ENCODE measurements around the gene FGFRL1. TPM values are rescaled to one million over a fixed set of nuclear protein-coding genes. Genes with fewer than 3 reads are reported as not detected.

The FGFRL1 gene
- total RNA-seq, 1 donor from 2014 or later = 2.3 TPM

- DNase-seq = no peak
Observed at GRCh38 chr4:1040344-1041146, 29.1 kb downstream of the FGFRL1 start.

GRCh38 chr4:1041147-1041935 is 29.9 kb downstream of the FGFRL1 start:
- peak; percentile 34 for DNase-seq

- no peak for DNase-seq
Observed at GRCh38 chr4:1041936-1042330, 30.5 kb downstream of the FGFRL1 start.

- no peak for DNase-seq
Observed at GRCh38 chr4:1042352-1043055, 31.1 kb downstream of the FGFRL1 start.

- no peak for DNase-seq
Observed at GRCh38 chr4:1043162-1043561, 31.7 kb downstream of the FGFRL1 start.

GRCh38 chr4:1043651-1044468 is 32.4 kb downstream of the FGFRL1 start:
- peak; percentile 77 for DNase-seq

GRCh38 chr4:1044469-1045192 is 33.2 kb downstream of the FGFRL1 start:
- no peak for DNase-seq

- no peak for DNase-seq
Observed at GRCh38 chr4:1045193-1045594, 33.8 kb downstream of the FGFRL1 start.

GRCh38 chr4:1045595-1046201 is 34.3 kb downstream of the FGFRL1 start:
- DNase-seq = no peak

GRCh38 chr4:1046581-1047011 is 35.2 kb downstream of the FGFRL1 start:
- peak; percentile 65 for DNase-seq

- DNase-seq = no peak
Observed at GRCh38 chr4:1047106-1047975, 35.9 kb downstream of the FGFRL1 start.

GRCh38 chr4:1047976-1048772 is 36.7 kb downstream of the FGFRL1 start:
- no peak for DNase-seq

- DNase-seq = no peak
Observed at GRCh38 chr4:1048773-1049590, 37.6 kb downstream of the FGFRL1 start.

- DNase-seq = no peak
Observed at GRCh38 chr4:1049591-1049905, 38.1 kb downstream of the FGFRL1 start.

GRCh38 chr4:1050486-1051213 is 39.2 kb downstream of the FGFRL1 start:
- no peak for DNase-seq

GRCh38 chr4:1051472-1051871 is 40.0 kb downstream of the FGFRL1 start:
- no peak for DNase-seq

GRCh38 chr4:1052231-1052671 is 40.8 kb downstream of the FGFRL1 start:
- no peak for DNase-seq
